ENCODE measurements around the gene USH1C. TPM values are rescaled to one million over a fixed set of nuclear protein-coding genes. Genes with fewer than 3 reads are reported as not detected.

The USH1C gene
- total and polyA plus RNA-seq, 4 donors: 0.09 to 1.3 (median 0.75) TPM

GRCh38 chr11:17498058-17498457 is 46.2 kb downstream of the USH1C start:
- DNase-seq (ENCODE audit: low spot score): no peak
- WGBS: 44% methylated on average over 4 of the region's 4 CpGs
- Histone ChIP-seq H3K27ac (ENCODE audit: low read depth in 1 of 2, low read length in 2 of 2) (no peak overlapping the region), H3K4me1 (ENCODE audit: control insufficient read depth in 4 of 4, insufficient read depth in 4 of 4, low read length in 3 of 4) (no peaks in the 10 kb centered on the region), H3K36me3 (ENCODE audit: control insufficient read depth in 4 of 4, insufficient read depth in 3 of 4, low read depth in 1 of 4, low read length in 3 of 4) (no peaks in the 10 kb centered on the region), H3K9ac (ENCODE audit: low read depth in 1 of 2, low read length in 2 of 2) (no peak overlapping the region), H3K4me3 (ENCODE audit: low read depth in 1 of 3, low read length in 3 of 3) (no peak overlapping the region), H3K9me3 (ENCODE audit: control insufficient read depth in 4 of 4, low read length in 3 of 4) (no peaks in the 10 kb centered on the region), H3K27me3 (ENCODE audit: control insufficient read depth in 4 of 4, insufficient read depth in 4 of 4, low read length in 3 of 4) (no peaks in the 10 kb centered on the region)
- TF ChIP-seq ATF3 (IDR thresholded peaks at IDR 0.05): no peak
- TF ChIP-seq RXRA (IDR thresholded peaks at IDR 0.05): no peak
- TF ChIP-seq SP1 (IDR thresholded peaks at IDR 0.05): no peak
- TF ChIP-seq FOXA2 (IDR thresholded peaks at IDR 0.05): no peak

- TF ChIP-seq, protein P1, sequence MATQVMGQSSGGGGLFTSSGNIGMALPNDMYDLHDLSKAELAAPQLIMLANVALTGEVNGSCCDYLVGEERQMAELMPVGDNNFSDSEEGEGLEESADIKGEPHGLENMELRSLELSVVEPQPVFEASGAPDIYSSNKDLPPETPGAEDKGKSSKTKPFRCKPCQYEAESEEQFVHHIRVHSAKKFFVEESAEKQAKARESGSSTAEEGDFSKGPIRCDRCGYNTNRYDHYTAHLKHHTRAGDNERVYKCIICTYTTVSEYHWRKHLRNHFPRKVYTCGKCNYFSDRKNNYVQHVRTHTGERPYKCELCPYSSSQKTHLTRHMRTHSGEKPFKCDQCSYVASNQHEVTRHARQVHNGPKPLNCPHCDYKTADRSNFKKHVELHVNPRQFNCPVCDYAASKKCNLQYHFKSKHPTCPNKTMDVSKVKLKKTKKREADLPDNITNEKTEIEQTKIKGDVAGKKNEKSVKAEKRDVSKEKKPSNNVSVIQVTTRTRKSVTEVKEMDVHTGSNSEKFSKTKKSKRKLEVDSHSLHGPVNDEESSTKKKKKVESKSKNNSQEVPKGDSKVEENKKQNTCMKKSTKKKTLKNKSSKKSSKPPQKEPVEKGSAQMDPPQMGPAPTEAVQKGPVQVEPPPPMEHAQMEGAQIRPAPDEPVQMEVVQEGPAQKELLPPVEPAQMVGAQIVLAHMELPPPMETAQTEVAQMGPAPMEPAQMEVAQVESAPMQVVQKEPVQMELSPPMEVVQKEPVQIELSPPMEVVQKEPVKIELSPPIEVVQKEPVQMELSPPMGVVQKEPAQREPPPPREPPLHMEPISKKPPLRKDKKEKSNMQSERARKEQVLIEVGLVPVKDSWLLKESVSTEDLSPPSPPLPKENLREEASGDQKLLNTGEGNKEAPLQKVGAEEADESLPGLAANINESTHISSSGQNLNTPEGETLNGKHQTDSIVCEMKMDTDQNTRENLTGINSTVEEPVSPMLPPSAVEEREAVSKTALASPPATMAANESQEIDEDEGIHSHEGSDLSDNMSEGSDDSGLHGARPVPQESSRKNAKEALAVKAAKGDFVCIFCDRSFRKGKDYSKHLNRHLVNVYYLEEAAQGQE (IDR thresholded peaks at IDR 0.05): no peak
- TF ChIP-seq FOXA1 (IDR thresholded peaks at IDR 0.05): no peak
- no peak for TF ChIP-seq YY1 (IDR thresholded peaks at IDR 0.05)
- no peak for TF ChIP-seq RXRA (IDR thresholded peaks at IDR 0.05)
- no peak for TF ChIP-seq EGR1 (IDR thresholded peaks at IDR 0.05; ENCODE audit: low read depth in 2 of 2)
- no peak for TF ChIP-seq HNF4A (conservative IDR thresholded peaks at IDR 0.05)
- no peak overlapping the region for H3K4me3 ChIP-seq (ENCODE audit: low read depth in 1 of 3, low read length in 3 of 3)
- no peaks in the 10 kb centered on the region for H3K9me3 ChIP-seq (ENCODE audit: control insufficient read depth in 4 of 4, low read length in 3 of 4)
- no peak for DNase-seq (ENCODE audit: low spot score)
- no peaks in the 10 kb centered on the region for H3K4me1 ChIP-seq (ENCODE audit: control insufficient read depth in 4 of 4, insufficient read depth in 4 of 4, low read length in 3 of 4)
- no peaks in the 10 kb centered on the region for H3K36me3 ChIP-seq (ENCODE audit: control insufficient read depth in 4 of 4, insufficient read depth in 3 of 4, low read depth in 1 of 4, low read length in 3 of 4)
- H3K27me3 ChIP-seq (ENCODE audit: control insufficient read depth in 4 of 4, insufficient read depth in 4 of 4, low read length in 3 of 4): no peaks in the 10 kb centered on the region
- H3K27ac ChIP-seq (ENCODE audit: low read depth in 1 of 2, low read length in 2 of 2): no peak overlapping the region
- H3K9ac ChIP-seq (ENCODE audit: low read depth in 1 of 2, low read length in 2 of 2): no peak overlapping the region
- 83% methylated on average over 7 of the region's 7 CpGs for WGBS
These were observed 47.8 kb downstream of the USH1C start for GRCh38 chr11:17496406-17496805.

DNA sequence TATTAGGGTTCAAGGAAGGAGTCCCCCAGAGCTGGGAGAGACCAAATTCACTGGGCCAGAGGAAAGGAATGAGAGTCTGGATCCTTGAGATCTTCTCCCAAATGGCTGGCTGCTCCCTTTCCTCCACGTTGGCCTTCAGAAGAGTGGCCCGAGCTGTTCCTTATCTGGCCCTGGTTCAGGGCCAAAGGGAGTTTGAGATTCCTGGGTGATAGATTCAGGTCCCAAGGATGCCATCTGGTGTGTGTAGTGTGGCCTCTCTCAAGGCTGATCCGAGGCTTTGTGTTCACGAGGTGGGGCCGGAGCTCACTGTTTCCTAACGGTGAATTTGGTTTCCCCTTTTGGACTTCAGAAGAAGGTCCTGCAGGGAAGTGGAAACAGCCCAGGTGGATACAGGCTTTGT is 50.2 kb downstream of the USH1C start:
- Histone ChIP-seq H3K27me3 (ENCODE audit: control insufficient read depth in 4 of 4, insufficient read depth in 4 of 4, low read length in 3 of 4) (no peaks in the 10 kb centered on the region), H3K9me3 (ENCODE audit: control insufficient read depth in 4 of 4, low read length in 3 of 4) (no peaks in the 10 kb centered on the region), H3K36me3 (ENCODE audit: control insufficient read depth in 4 of 4, insufficient read depth in 3 of 4, low read depth in 1 of 4, low read length in 3 of 4) (no peaks in the 10 kb centered on the region), H3K4me3 (ENCODE audit: low read depth in 1 of 3, low read length in 3 of 3) (no peak overlapping the region), H3K27ac (ENCODE audit: low read depth in 1 of 2, low read length in 2 of 2) (no peak overlapping the region), H3K9ac (ENCODE audit: low read depth in 1 of 2, low read length in 2 of 2) (no peak overlapping the region), H3K4me1 (ENCODE audit: control insufficient read depth in 4 of 4, insufficient read depth in 4 of 4, low read length in 3 of 4) (no peaks in the 10 kb centered on the region)
- WGBS: 79% methylated on average over 6 of the region's 6 CpGs
- no peak for DNase-seq (ENCODE audit: low spot score)
- TF ChIP-seq JUND (IDR thresholded peaks at IDR 0.05) (no peak), RAD21 (IDR thresholded peaks at IDR 0.05) (no peak), ZBTB33 (IDR thresholded peaks at IDR 0.05) (no peak), HNF4A (conservative IDR thresholded peaks at IDR 0.05) (no peak), FOXA2 (IDR thresholded peaks at IDR 0.05) (no peak), SP1 (IDR thresholded peaks at IDR 0.05) (no peak), EGR1 (IDR thresholded peaks at IDR 0.05; ENCODE audit: low read depth in 2 of 2) (no peak), RXRA (IDR thresholded peaks at IDR 0.05) (no peak), GABPA (IDR thresholded peaks at IDR 0.05 in 1 of 2, conservative IDR thresholded peaks at IDR 0.05 in 1 of 2) (no peak), NR2F2 (IDR thresholded peaks at IDR 0.05) (no peak), HNF4G (IDR thresholded peaks at IDR 0.05) (no peak), FOXA1 (IDR thresholded peaks at IDR 0.05) (no peak)
- TF ChIP-seq, protein P2, sequence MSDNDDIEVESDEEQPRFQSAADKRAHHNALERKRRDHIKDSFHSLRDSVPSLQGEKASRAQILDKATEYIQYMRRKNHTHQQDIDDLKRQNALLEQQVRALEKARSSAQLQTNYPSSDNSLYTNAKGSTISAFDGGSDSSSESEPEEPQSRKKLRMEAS (IDR thresholded peaks at IDR 0.05): no peak
- TF ChIP-seq, protein P1 (IDR thresholded peaks at IDR 0.05): no peak
